CD8-positive, alpha-beta memory T cell (primary cell): ENCODE measurements around the gene PHRF1. TPM values are rescaled to one million over a fixed set of nuclear protein-coding genes. Genes with fewer than 3 reads are reported as not detected.

Experiments used
- CTCF ChIA-PET: fragments of 350-600 bp; sonication (Branson Sonifier 250); formaldehyde crosslinking; loops from one replicate; lab custom pipeline; 2021; ENCODE audit warnings: antibody characterized with exemption; lab: Charles Lee
- POLR2A ChIA-PET: fragments of 350-600 bp; sonication (Branson Sonifier 250); formaldehyde crosslinking; loops from one replicate; lab custom pipeline; 2021; ENCODE audit warnings: antibody characterized with exemption; lab: Charles Lee
- DNase-seq, 5 donors: peaks; one replicate each; pipeline versions ENCODE4 v3.0.0 to v3.0.0-alpha.2; 2020 to 2022; ENCODE audit warnings: mixed read lengths in 1 of 5
- H3K27ac ChIP-seq: one replicate; pipeline ENCODE4 v1.7.0; 2013; ENCODE audit warnings: low read depth, mild to moderate bottlenecking, low read length, moderate library complexity
- H3K27me3 ChIP-seq: 2 replicates; pipeline ENCODE4 v1.7.0; 2013; ENCODE audit warnings: low read length, mild to moderate bottlenecking; ENCODE audit not compliant: insufficient read depth, poor library complexity, severe bottlenecking
- H3K36me3 ChIP-seq: 2 replicates; pipeline ENCODE4 v1.7.0; 2013; ENCODE audit warnings: mild to moderate bottlenecking, low read length, moderate library complexity; ENCODE audit not compliant: insufficient read depth
- H3K4me1 ChIP-seq: 2 replicates; pipeline ENCODE4 v1.7.0; 2013; ENCODE audit warnings: mild to moderate bottlenecking, low read length, moderate library complexity; ENCODE audit not compliant: insufficient read depth
- H3K4me3 ChIP-seq: 2 replicates; pipeline ENCODE4 v1.7.0; 2013; ENCODE audit warnings: mild to moderate bottlenecking, low read length
- H3K9me3 ChIP-seq: 2 replicates; pipeline ENCODE4 v1.7.0; 2013; ENCODE audit warnings: mild to moderate bottlenecking, low read length
- H3K27ac Mint-ChIP-seq, 8 donors: one replicate each; pipeline ENCODE4 v1.8.0; 2020 to 2021; ENCODE audit warnings: mixed read lengths in 8 of 8, mild to moderate bottlenecking in 6 of 8, inconsistent platforms in 3 of 8, moderate library complexity in 3 of 8
- H3K27me3 Mint-ChIP-seq, 2 donors: one replicate each; pipeline ENCODE4 v1.8.0; 2020 to 2021; ENCODE audit warnings: mixed read lengths in 2 of 2, mild to moderate bottlenecking in 1 of 2, moderate library complexity in 1 of 2
- H3K36me3 Mint-ChIP-seq, 3 donors: one replicate each; pipeline ENCODE4 v1.8.0; 2020 to 2021; ENCODE audit warnings: mixed read lengths in 3 of 3, inconsistent platforms in 1 of 3, mild to moderate bottlenecking in 1 of 3
- H3K4me1 Mint-ChIP-seq, 3 donors: one replicate each; pipeline ENCODE4 v1.8.0; 2020 to 2021; ENCODE audit warnings: mixed read lengths in 3 of 3, inconsistent platforms in 1 of 3, mild to moderate bottlenecking in 1 of 3
- H3K4me3 Mint-ChIP-seq, 7 donors: one replicate each; pipeline ENCODE4 v1.8.0; 2020 to 2021; ENCODE audit warnings: mixed read lengths in 7 of 7, mild to moderate bottlenecking in 6 of 7, moderate library complexity in 4 of 7, inconsistent platforms in 2 of 7
- H3K9me3 Mint-ChIP-seq, 5 donors: one replicate each; pipeline ENCODE4 v1.8.0; 2020 to 2022; ENCODE audit warnings: mixed read lengths in 5 of 5, mild to moderate bottlenecking in 3 of 5, moderate library complexity in 2 of 5, inconsistent platforms in 1 of 5
- polyA plus RNA-seq: library from polyadenylated mRNA; unstranded; fragments of 300-500 nt; fragmentation: Illumina TruSeq; gene quantifications from one replicate; pipeline ENCODE4 v1.2.3, GENCODE V29; 2021
- total RNA-seq, 2 experiments: library from RNA; stranded (reverse); gene quantifications; one replicate each; pipeline ENCODE4 v1.2.3, GENCODE V29; 2021

The PHRF1 gene, protein sequence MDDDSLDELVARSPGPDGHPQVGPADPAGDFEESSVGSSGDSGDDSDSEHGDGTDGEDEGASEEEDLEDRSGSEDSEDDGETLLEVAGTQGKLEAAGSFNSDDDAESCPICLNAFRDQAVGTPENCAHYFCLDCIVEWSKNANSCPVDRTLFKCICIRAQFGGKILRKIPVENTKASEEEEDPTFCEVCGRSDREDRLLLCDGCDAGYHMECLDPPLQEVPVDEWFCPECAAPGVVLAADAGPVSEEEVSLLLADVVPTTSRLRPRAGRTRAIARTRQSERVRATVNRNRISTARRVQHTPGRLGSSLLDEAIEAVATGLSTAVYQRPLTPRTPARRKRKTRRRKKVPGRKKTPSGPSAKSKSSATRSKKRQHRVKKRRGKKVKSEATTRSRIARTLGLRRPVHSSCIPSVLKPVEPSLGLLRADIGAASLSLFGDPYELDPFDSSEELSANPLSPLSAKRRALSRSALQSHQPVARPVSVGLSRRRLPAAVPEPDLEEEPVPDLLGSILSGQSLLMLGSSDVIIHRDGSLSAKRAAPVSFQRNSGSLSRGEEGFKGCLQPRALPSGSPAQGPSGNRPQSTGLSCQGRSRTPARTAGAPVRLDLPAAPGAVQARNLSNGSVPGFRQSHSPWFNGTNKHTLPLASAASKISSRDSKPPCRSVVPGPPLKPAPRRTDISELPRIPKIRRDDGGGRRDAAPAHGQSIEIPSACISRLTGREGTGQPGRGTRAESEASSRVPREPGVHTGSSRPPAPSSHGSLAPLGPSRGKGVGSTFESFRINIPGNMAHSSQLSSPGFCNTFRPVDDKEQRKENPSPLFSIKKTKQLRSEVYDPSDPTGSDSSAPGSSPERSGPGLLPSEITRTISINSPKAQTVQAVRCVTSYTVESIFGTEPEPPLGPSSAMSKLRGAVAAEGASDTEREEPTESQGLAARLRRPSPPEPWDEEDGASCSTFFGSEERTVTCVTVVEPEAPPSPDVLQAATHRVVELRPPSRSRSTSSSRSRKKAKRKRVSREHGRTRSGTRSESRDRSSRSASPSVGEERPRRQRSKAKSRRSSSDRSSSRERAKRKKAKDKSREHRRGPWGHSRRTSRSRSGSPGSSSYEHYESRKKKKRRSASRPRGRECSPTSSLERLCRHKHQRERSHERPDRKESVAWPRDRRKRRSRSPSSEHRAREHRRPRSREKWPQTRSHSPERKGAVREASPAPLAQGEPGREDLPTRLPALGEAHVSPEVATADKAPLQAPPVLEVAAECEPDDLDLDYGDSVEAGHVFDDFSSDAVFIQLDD (N-terminal part only)
- total RNA-seq, result 10 to 100 TPM; 47.3 to 49.8 TPM
- 17.7 TPM for polyA plus RNA-seq

DNA sequence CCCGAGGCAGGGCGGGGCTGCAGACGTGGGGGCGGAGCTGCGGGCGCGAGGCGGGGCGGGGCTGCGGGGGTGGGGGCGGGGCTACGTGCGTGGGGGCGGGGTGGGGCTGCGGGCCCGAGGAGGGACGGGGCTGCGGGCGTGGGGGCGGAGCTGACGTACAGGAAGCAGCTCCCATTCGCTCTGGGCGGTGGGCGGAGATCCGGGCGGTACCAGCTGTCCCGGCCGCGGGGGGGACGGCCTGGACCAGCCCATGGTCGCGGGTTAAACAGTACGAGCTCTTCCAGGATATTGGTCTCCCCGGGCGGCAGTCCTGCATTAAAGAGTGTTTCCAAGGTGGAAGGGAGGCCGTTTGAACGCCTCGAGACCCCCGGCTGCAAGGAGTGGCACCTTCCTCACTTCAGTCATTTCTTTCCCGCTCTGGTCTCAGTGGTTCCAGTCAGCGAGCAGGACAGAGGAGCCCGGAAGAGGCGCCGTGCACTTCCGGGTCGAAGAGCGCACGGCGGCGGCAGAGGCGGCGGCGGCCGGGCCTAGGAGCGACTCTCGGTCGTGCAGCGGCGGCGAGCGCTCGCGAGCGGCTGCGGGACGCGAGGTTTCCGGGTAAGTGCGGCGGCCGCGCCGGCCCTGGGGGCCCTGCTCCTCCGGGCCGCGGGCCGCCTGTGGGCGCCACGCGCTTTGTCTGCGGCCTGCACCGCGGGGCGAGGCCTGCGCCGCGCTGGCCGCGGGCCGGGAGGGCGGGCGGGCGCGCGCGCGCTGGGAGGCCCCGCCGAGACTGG lies at the start of gene PHRF1:
Gene PHRF1, plus strand, starts transcription at position 475 of the 773 bp plus-strand sequence. CDS start 5,043 bp downstream, outside the sequence.
- Histone ChIP-seq H3K4me1 (peaks cover 40% of the 10 kb centered on the region), H3K27me3 (no peaks in the 10 kb centered on the region), H3K36me3 (no peaks in the 10 kb centered on the region), H3K4me3 (peak within 1 kb of the TSS; percentile 91), H3K27ac (peak within 1 kb of the TSS; percentile 81), H3K9me3 (no peaks in the 10 kb centered on the region)
- Mint-ChIP-seq H3K36me3 (peaks cover 0 to 15% (median 2%) of the 10 kb centered on the region in 3 donors), H3K4me3 (peak within 1 kb of the TSS; percentile 95 to 99 (median 97)), H3K27me3 (peaks cover 8% of the 10 kb centered on the region in 2 donors), H3K27ac (peak within 1 kb of the TSS; percentile 95 to 99 (median 98)), H3K4me1 (peaks cover 40 to 56% (median 51%) of the 10 kb centered on the region in 3 donors), H3K9me3 (no peaks in the 10 kb centered on the region)
- peak; percentile 91 to 97 (median 96) for DNase-seq
- CTCF ChIA-PET, result interaction anchor here (0.7 to 1.7 kb wide), 6 partner anchors 11 to 40 kb away, joined by 3 to 11 read pairs (median 3); partner anchors contain the start of genes HRAS and IRF7
- POLR2A ChIA-PET, result interaction anchor here (0.8 to 1.9 kb wide), 17 partner anchors 9 to 369 kb away, joined by 3 to 16 read pairs (median 4); partner anchors contain the start of genes BET1L, DEAF1, HRAS and IRF7

DNA sequence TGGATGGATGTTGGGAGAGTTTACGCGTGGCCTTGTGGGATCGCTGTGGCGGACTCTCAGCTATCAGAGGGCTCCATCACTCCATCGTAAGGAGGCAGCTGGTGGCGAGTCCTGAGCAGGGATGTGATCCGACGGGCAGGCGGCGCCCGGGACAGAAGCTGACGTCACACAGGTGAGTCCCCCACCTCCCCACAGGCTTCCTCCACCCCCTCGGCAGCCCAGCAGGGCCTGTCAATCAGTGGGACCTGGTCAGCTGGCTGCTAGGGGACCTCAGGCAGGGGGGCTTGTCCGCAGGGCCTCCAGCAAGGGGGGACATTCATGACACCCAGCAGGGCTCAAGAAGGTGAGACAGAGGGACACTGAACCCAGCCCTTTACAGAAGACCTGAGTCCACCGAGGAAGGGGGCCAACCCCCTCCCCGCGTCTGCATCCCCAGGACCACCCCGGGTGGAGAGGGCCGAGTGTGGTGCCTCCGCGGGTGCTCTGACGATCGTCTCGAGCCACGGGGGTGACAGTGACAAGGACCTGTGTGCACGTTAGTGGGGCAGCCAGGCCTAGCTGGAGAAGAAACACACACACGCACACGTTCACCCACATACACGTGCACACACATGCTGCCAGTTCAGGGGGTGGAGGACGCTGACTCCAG lies 48.0 kb upstream of the PHRF1 start:
- Histone ChIP-seq H3K27ac (no peak overlapping the region), H3K4me3 (no peak overlapping the region), H3K9me3 (no peaks in the 10 kb centered on the region), H3K4me1 (no peaks in the 10 kb centered on the region), H3K27me3 (no peaks in the 10 kb centered on the region), H3K36me3 (no peaks in the 10 kb centered on the region)
- Mint-ChIP-seq H3K27me3 (peaks cover 0 to 3% of the 10 kb centered on the region in 2 donors), H3K9me3 (no peaks in the 10 kb centered on the region), H3K4me1 (peaks cover 0 to 3% (median 0%) of the 10 kb centered on the region in 3 donors), H3K4me3 (no peak overlapping the region), H3K36me3 (peaks cover 0 to 13% (median 3%) of the 10 kb centered on the region in 3 donors), H3K27ac (no peak overlapping the region)
- ChIA-PET POLR2A (no interaction called here), CTCF (no interaction called here)
- no peak for DNase-seq

DNA sequence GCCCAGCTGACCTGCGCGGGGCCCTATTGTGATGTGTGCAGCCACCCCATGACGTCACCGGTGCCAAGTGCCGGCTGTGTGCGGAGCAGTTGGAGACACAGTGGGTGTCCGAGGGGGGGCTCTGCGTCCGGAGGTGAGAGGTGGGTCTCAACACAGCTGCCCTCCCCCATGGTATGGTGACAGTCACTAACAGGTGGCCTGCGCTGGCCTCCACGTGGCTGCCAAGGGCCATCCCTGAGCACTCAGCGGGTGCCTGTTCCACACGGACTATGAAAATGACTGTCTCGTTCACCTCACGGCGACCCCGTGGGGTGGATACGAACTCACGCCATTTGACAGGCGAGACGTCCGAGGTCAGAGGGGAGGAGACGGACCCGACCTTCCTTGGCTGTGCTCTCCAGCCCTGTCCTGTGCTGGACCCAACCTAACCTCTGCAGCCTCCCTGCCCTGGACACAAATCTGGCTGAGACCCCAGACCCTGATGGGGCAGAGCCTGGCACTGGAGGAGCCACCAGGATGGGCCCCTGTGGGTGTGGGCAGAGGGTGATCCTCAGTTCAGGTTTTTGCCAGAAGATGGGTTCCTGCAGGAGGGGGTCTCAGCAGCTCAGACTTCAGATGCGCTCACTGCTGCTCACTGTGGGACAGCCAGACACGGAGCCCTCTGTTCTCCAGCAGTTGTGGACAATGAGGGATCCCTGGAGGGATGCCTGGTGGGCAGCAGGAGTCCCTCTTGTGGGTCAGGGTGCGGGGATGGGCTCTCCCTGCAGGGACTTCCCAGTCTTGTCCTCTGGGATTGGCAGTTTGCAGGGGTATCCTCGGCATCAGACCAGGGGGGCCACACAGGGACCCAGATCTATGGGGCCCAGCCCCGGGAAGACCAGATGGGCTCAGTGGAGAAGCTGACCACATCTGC lies 47.2 kb upstream of the PHRF1 start:
- Histone ChIP-seq H3K36me3 (no peaks in the 10 kb centered on the region), H3K9me3 (no peaks in the 10 kb centered on the region), H3K27me3 (no peaks in the 10 kb centered on the region), H3K4me1 (peaks cover 6% of the 10 kb centered on the region), H3K4me3 (no peak overlapping the region), H3K27ac (no peak overlapping the region)
- CTCF ChIA-PET, result interaction anchor here (1.1 kb wide), 1 partner anchor 17 kb away, joined by 3 read pairs; no protein-coding TSS in a partner anchor
- no peaks in the 10 kb centered on the region for H3K9me3 Mint-ChIP-seq
- H3K4me1 Mint-ChIP-seq, result peaks cover 0 to 7% (median 0%) of the 10 kb centered on the region in 3 donors
- H3K4me3 Mint-ChIP-seq, result no peak overlapping the region
- DNase-seq, result no peak
- H3K27me3 Mint-ChIP-seq, result peaks cover 0 to under 1% of the 10 kb centered on the region in 2 donors
- no peak overlapping the region for H3K27ac Mint-ChIP-seq
- POLR2A ChIA-PET, result no interaction called here
- peaks cover 0 to 16% (median under 1%) of the 10 kb centered on the region in 3 donors for H3K36me3 Mint-ChIP-seq

DNA sequence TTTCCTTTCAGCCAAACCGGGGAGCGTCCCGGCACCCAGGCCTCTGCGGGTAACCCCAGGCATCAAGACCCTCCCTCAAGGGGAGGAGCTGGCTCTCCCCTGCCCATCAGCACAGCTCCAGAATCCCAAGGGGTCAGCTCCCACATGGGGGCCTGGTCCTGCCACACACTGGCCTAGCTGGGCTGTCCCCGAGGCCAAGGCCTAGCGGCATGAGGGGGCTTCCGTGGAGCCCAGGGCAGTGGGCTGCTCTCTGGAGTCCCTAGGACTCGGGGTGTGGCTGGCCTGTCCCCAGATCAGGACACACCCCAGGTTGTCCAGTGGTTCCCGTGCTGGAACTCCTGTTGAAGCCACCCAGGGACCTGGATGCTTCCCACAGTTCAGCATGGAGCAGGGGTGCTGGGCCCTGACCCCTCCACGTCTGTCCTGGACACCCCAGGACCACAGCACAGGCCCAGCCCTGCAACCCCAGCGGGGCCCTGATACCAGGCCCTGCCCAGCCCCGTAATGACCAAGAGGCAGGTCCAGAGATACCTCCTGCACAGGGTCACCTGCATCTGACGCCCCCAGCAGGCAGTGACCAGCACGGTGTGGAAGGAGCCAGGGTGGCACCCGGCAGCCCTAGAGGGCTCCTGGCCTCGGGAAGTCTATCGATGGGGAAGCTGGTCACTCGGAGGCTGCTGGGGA lies 46.4 kb upstream of the PHRF1 start:
- H3K36me3 Mint-ChIP-seq, result peaks cover 0 to 16% (median 0%) of the 10 kb centered on the region in 3 donors
- H3K36me3 ChIP-seq, result no peaks in the 10 kb centered on the region
- no peak overlapping the region for H3K4me3 ChIP-seq
- ChIA-PET POLR2A (no interaction called here), CTCF (interaction anchor here (1.1 kb wide), 1 partner anchor 18 kb away, joined by 3 read pairs; no protein-coding TSS in a partner anchor)
- no peaks in the 10 kb centered on the region for H3K9me3 ChIP-seq
- peaks cover 13% of the 10 kb centered on the region for H3K4me1 ChIP-seq
- no peaks in the 10 kb centered on the region for H3K27me3 ChIP-seq
- no peak overlapping the region for H3K4me3 Mint-ChIP-seq
- no peak for DNase-seq
- no peak overlapping the region for H3K27ac ChIP-seq
- no peaks in the 10 kb centered on the region for H3K9me3 Mint-ChIP-seq
- H3K27me3 Mint-ChIP-seq, result no peaks in the 10 kb centered on the region
- peaks cover 0 to 7% (median 0%) of the 10 kb centered on the region in 3 donors for H3K4me1 Mint-ChIP-seq
- H3K27ac Mint-ChIP-seq, result no peak overlapping the region

DNA sequence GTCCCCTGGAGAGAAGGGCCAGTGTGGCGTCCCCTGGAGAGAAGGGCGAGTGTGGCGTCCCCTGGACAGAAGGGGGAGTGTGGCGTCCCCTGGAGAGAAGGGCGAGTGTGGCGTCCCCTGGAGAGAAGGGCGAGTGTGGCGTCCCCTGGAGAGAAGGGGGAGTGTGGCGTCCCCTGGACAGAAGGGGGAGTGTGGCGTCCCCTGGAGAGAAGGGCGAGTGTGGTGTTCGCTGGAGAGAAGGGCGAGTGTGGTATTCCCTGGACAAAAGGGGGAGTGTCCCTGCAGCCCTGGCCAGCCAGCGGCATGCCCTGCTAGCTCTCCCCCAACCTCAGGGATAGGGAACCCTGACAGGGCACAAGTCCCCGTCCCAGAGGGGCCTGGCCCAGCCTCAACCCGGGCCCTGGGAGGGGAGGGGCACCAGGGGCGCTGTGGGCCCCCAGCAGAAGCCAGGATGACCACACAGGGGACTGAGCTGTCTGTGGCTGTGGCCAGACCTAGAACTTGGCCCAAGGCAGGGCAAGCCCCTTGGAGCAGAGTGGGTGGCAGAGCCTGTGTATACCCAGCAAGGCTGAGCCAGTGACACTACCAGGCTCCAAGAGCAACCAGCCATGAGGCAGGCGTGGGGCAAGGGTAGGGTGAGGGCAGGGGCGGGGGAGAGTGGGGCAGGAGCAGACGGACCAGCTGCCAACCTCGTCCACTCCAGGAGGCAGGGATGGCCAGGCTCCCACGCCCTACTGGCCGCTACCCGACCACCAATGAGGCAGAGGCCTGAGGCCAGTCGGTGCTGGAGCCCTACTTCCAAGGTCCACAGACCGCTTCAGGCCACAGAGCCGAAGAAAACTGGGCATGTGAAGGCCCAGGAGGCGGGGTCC lies 45.1 kb upstream of the PHRF1 start:
- no peaks in the 10 kb centered on the region for H3K36me3 ChIP-seq
- H3K27me3 ChIP-seq, result no peaks in the 10 kb centered on the region
- no peaks in the 10 kb centered on the region for H3K9me3 Mint-ChIP-seq
- no peak for DNase-seq
- H3K27me3 Mint-ChIP-seq, result no peaks in the 10 kb centered on the region
- H3K4me3 ChIP-seq, result no peak overlapping the region
- H3K36me3 Mint-ChIP-seq, result peaks cover 0 to 17% (median 0%) of the 10 kb centered on the region in 3 donors
- ChIA-PET POLR2A (no interaction called here), CTCF (interaction anchor here (1.3 kb wide), 1 partner anchor 10 kb away, joined by 4 read pairs; no protein-coding TSS in a partner anchor)
- H3K4me1 Mint-ChIP-seq, result peaks cover 2 to 9% (median 2%) of the 10 kb centered on the region in 3 donors
- no peaks in the 10 kb centered on the region for H3K9me3 ChIP-seq
- peaks cover 14% of the 10 kb centered on the region for H3K4me1 ChIP-seq
- H3K4me3 Mint-ChIP-seq, result peak overlapping the region in 2 of 7 donors; percentile 49 to 58
- no peak overlapping the region for H3K27ac Mint-ChIP-seq
- H3K27ac ChIP-seq, result no peak overlapping the region
